ENCODE measurements around the gene PRPSAP2. TPM values are rescaled to one million over a fixed set of nuclear protein-coding genes. Genes with fewer than 3 reads are reported as not detected.

Gene PRPSAP2
- total RNA-seq, 2 donors from 2014 or later = 19.5 to 23.2 TPM

GRCh38 chr17:18904482-18904881 is 46.6 kb downstream of the PRPSAP2 start:
- TF ChIP-seq CTCF (IDR thresholded peaks at IDR 0.05) = no peak
- no peaks in the 10 kb centered on the region for H3K9me3 ChIP-seq
- no peak overlapping the region for H3K4me3 ChIP-seq
- no peaks in the 10 kb centered on the region for H3K4me1 ChIP-seq
- no peak for DNase-seq (ENCODE audit: low spot score)
- no peaks in the 10 kb centered on the region for H3K27me3 ChIP-seq
- peaks cover 21% of the 10 kb centered on the region for H3K36me3 ChIP-seq
- no peak overlapping the region for H3K27ac ChIP-seq

GRCh38 chr17:18905226-18905625 is 47.3 kb downstream of the PRPSAP2 start:
- no peak overlapping the region for H3K4me3 ChIP-seq
- no peaks in the 10 kb centered on the region for H3K27me3 ChIP-seq
- no peaks in the 10 kb centered on the region for H3K4me1 ChIP-seq
- H3K36me3 ChIP-seq = peaks cover 21% of the 10 kb centered on the region
- H3K9me3 ChIP-seq = no peaks in the 10 kb centered on the region
- DNase-seq (ENCODE audit: low spot score) = no peak
- no peak for TF ChIP-seq CTCF (IDR thresholded peaks at IDR 0.05)
- no peak overlapping the region for H3K27ac ChIP-seq

- no peaks in the 10 kb centered on the region for H3K9me3 ChIP-seq
- no peak for DNase-seq (ENCODE audit: low spot score)
- no peak overlapping the region for H3K4me3 ChIP-seq
- H3K4me1 ChIP-seq = no peaks in the 10 kb centered on the region
- no peaks in the 10 kb centered on the region for H3K27me3 ChIP-seq
- H3K27ac ChIP-seq = no peak overlapping the region
- TF ChIP-seq CTCF (IDR thresholded peaks at IDR 0.05) = no peak
- H3K36me3 ChIP-seq = peaks cover 29% of the 10 kb centered on the region
These were observed 52.4 kb downstream of the PRPSAP2 start for GRCh38 chr17:18910326-18910725.

- no peak for DNase-seq (ENCODE audit: low spot score)
- TF ChIP-seq CTCF (IDR thresholded peaks at IDR 0.05) = no peak
- H3K36me3 ChIP-seq = peaks cover 28% of the 10 kb centered on the region
These were observed 53.0 kb downstream of the PRPSAP2 start for GRCh38 chr17:18910881-18911280.

GRCh38 chr17:18916816-18917500 is 59.0 kb downstream of the PRPSAP2 start:
- H3K27ac ChIP-seq = no peak overlapping the region
- H3K4me3 ChIP-seq = no peak overlapping the region
- no peak for TF ChIP-seq CTCF (IDR thresholded peaks at IDR 0.05)
- H3K9me3 ChIP-seq = no peaks in the 10 kb centered on the region
- peaks cover 0 to 14% of the 10 kb centered on the region in 2 donors for H3K4me1 ChIP-seq
- H3K27me3 ChIP-seq = no peaks in the 10 kb centered on the region
- peaks cover 21% of the 10 kb centered on the region for H3K36me3 ChIP-seq
- no peak for DNase-seq (ENCODE audit: low spot score)

More at GRCh38 chr17:18910881-18911280, 53.0 kb downstream of the PRPSAP2 start:
- H3K27me3 ChIP-seq = no peaks in the 10 kb centered on the region
- no peak overlapping the region for H3K4me3 ChIP-seq
- no peaks in the 10 kb centered on the region for H3K9me3 ChIP-seq
- no peaks in the 10 kb centered on the region for H3K4me1 ChIP-seq
- no peak overlapping the region for H3K27ac ChIP-seq

Data from right atrium auricular region (tissue), 2 donors.